Fibroblast of villous mesenchyme (primary cell): ENCODE measurements around the gene B3GALNT2. TPM values are rescaled to one million over a fixed set of nuclear protein-coding genes. Genes with fewer than 3 reads are reported as not detected.

Source experiments
- DNase-seq: peaks from one replicate; pipeline ENCODE4 v3.0.0-alpha.2; 2010; ENCODE audit warnings: low read depth
- H3K4me3 ChIP-seq: 2 replicates; pipeline ENCODE4 v1.5.1; 2011; ENCODE audit warnings: low read depth, mild to moderate bottlenecking, low read length
- CTCF ChIP-seq: IDR thresholded peaks from 2 replicates; pipeline ENCODE4 v1.5.1; 2012; ENCODE audit warnings: low read depth, mild to moderate bottlenecking, low read length; ENCODE audit not compliant: insufficient read depth
- total RNA-seq: library from RNA; depleted of rRNA; stranded (reverse); fragments of >200 nt; gene quantifications from 2 replicates; pipeline ENCODE4 v1.2.3, GENCODE V29; 2012

B3GALNT2 gene
- total RNA-seq, 1 donor, result 74.3 TPM

- no peak overlapping the region for H3K4me3 ChIP-seq
- DNase-seq, result no peak
- no peak for TF ChIP-seq CTCF
These were observed 73.3 kb downstream of the B3GALNT2 start for GRCh38 chr1:235430991-235431390.

GRCh38 chr1:235429143-235429542 lies 75.1 kb downstream of the B3GALNT2 start:
- no peak for TF ChIP-seq CTCF
- DNase-seq, result no peak
- H3K4me3 ChIP-seq, result no peak overlapping the region

- DNase-seq, result no peak
- TF ChIP-seq CTCF, result no peak
These were observed 76.8 kb downstream of the B3GALNT2 start for GRCh38 chr1:235427447-235427846.

DNA sequence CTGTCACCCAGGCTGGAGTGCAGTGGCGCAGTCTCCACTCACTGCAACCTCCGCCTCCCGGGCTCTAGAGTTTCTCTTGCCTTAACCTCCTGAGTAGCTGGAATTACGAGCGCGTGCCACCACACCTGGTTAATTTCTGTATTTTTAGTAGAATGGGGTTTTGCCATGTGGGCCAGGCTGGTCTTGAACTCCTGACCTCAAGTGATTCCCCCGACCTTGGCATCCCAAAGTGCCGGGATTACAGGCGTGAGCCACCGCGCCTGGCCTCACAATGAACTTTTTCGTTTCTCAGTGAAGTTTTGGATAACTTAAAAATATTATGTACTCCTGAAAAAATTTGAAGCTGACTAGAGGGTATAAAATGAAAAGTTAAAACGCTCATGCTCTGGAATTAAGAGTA lies 77.6 kb downstream of the B3GALNT2 start:
- DNase-seq, result no peak
- TF ChIP-seq CTCF, result no peak
- no peak overlapping the region for H3K4me3 ChIP-seq

More at GRCh38 chr1:235427447-235427846, 76.8 kb downstream of the B3GALNT2 start:
- no peak overlapping the region for H3K4me3 ChIP-seq

- DNase-seq, result no peak
- no peak overlapping the region for H3K4me3 ChIP-seq
- no peak for TF ChIP-seq CTCF
These were observed 78.1 kb downstream of the B3GALNT2 start for GRCh38 chr1:235426143-235426542.

DNA sequence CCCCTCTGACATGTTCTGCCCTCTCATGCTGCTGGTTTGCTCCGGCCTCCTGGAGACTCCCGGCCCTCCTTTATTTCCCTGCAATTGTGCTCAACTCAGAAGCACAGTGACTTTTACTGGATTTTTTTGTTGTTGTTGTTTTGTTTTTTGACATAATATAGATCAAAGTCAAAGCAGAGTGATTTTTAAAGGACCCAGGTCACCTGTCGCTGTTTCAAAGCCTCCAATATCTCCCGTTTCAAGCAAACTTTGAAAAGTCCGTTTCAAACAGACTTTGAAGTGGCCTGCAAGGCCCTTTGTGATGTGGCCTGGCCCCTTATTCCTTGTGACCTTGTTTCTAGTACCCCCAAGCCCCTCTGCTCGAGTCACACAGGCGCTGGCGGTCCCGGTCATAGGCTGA lies 78.9 kb downstream of the B3GALNT2 start:
- TF ChIP-seq CTCF, result no peak
- no peak for DNase-seq
- H3K4me3 ChIP-seq, result no peak overlapping the region

GRCh38 chr1:235424092-235424491 lies 80.2 kb downstream of the B3GALNT2 start:
- DNase-seq, result no peak
- no peak overlapping the region for H3K4me3 ChIP-seq
- no peak for TF ChIP-seq CTCF
